SHP77 (cell line): ENCODE measurements around the gene TCL1A.

Source experiments
- DNase-seq, 2 experiments: peaks; one replicate each; lab custom pipeline; 2025; lab: John Stamatoyannopoulos, UW

The TCL1A gene

GRCh38 chr14:95705518-95705917, 8.4 kb downstream of the TCL1A start:
- no peak for DNase-seq

GRCh38 chr14:95703805-95704204, 10.1 kb downstream of the TCL1A start:
- no peak for DNase-seq

DNA sequence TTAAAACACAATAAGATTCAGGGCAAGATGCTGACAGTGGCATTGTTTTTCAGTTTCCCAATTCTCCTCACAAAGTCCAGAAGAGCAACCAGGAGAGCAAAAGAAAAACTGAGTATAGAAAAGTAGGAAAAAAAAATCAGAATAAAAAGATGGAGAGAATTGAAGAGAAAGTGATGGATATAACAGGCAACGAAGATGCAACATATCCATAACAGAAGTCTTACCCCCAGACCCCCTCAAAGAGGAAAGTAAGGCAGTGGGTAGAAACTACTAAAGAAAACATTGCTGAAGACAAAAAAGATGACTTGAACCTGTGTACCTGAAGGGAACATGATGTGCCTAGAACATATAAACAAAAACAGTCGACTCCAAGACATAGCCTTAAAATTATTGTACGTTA, 10.6 kb downstream of the TCL1A start:
- no peak for DNase-seq

DNA sequence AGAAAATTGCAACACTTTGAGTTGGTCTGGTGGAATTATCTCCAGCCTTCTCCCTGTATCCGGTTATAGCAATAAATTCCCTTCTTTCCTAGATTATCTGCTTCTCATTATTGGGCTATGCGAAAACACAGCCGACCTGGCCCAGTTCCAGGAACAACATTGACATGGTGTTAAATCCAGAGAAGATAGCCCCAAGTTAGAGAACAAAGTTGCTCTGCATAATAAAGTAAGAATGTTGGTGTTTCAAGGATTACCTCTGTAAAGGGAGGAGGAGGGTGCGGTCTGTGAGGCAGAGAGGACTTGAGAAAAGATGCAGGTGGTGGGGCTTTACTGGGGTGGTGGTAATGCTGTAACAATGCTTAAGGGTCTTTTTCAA, 12.1 kb downstream of the TCL1A start:
- no peak for DNase-seq

GRCh38 chr14:95700221-95700976, 13.5 kb downstream of the TCL1A start:
- DNase-seq: no peak

DNA sequence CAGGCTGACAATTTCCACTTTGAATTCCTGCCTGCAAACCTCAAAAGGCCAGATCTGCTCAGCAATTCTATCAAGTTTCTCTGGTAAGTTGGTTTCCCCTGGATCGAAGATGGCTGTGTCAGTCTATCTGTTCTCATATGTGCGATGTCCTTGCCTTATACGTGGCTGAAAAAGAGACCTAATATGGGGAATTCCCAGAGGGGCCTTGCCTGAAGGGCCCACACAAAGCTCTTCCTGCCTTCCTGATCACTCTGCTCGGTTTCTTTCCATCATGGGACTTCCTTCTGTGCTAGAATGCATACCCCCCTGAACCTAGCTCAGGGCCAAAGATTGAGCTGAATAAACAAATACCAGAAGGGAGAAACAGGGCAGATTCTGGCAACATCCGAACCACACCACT, 14.5 kb downstream of the TCL1A start:
- no peak for DNase-seq

- no peak for DNase-seq
These were observed 15.6 kb downstream of the TCL1A start for GRCh38 chr14:95698287-95698686.

GRCh38 chr14:95697764-95698163, 16.2 kb downstream of the TCL1A start:
- no peak for DNase-seq

- no peak for DNase-seq
These were observed 17.2 kb downstream of the TCL1A start for GRCh38 chr14:95696741-95697140.

DNA sequence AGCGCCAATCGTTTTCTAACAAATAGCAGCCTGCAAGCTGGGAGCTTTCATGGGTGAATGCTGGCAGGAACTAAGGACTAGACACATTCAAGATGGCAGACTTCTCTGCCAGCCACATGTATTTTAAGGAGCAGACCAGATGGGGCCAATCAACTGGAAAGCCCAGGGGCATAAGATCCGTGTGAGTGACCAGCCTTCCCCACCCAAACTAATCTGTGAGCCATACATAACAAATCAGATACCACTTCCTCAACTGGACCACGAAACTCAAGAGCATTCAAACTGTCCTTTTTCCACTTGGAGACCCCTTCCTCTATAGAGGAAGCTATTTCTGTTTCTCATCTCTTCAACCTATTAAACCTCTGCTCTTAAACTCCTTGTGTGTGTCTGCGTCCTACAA, 18.0 kb downstream of the TCL1A start:
- no peak for DNase-seq

- DNase-seq: no peak
These were observed 18.9 kb downstream of the TCL1A start for GRCh38 chr14:95695051-95695450.

DNA sequence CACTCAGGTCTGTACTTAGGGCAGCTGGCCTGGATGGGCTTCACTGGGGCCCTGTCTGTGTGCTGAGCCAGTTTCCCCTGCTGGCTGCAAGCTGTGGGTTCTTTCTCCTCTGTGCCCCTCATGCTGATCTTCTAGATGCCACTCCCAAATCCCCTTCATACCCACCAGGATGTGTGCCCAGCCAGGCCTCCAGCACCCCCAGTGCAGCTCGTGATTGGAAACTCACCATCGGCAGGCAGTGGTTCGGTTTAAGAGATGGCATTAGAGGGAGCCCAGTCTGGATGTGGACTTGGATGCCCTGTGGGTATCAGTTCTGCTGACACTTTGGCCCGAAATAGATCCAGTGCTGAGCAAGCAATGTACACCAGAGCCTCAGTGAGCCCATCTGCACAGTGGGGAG, 21.8 kb downstream of the TCL1A start:
- no peak for DNase-seq

DNA sequence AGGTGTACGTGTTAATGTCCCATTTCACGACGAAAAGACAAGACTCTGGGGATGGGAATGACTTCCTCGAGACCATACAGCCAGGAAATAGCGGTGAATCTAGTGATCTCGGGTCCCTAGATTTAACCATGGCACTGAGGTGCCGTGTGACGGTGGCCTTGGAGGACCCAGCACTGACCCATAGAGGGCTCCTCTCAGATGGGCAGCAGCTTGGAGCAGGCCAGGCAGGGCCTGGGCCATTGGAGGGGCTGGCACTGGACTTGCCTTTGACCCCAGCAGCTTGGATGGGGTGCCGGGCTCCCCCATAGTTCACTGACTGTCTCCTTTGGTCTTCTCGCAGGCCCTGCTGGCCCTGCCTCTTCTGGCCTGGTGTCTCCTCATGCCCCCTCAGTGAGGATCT, 22.3 kb downstream of the TCL1A start:
- DNase-seq: no peak

GRCh38 chr14:95690815-95691214, 23.1 kb downstream of the TCL1A start:
- DNase-seq: no peak

DNA sequence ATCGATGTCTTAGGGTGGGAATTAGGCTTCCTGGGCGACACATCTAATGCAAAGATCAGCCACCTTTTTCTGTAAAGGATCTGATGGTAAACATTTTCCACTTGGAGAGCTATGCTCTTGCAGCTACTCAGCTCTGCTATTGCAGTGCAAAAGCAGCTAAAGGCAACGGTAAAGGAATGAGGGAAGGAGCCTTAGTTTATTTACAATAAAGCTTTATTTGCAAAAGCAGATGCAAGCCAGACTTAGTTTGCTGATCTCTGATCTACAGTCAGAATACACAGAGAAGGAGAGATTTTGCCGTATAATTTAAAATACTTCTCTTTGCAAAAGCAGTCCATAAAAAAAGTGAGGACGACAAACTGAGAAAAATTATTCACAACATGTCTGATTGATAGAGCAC, 24.5 kb downstream of the TCL1A start:
- no peak for DNase-seq

GRCh38 chr14:95686935-95687334, 27.0 kb downstream of the TCL1A start:
- no peak for DNase-seq

DNA sequence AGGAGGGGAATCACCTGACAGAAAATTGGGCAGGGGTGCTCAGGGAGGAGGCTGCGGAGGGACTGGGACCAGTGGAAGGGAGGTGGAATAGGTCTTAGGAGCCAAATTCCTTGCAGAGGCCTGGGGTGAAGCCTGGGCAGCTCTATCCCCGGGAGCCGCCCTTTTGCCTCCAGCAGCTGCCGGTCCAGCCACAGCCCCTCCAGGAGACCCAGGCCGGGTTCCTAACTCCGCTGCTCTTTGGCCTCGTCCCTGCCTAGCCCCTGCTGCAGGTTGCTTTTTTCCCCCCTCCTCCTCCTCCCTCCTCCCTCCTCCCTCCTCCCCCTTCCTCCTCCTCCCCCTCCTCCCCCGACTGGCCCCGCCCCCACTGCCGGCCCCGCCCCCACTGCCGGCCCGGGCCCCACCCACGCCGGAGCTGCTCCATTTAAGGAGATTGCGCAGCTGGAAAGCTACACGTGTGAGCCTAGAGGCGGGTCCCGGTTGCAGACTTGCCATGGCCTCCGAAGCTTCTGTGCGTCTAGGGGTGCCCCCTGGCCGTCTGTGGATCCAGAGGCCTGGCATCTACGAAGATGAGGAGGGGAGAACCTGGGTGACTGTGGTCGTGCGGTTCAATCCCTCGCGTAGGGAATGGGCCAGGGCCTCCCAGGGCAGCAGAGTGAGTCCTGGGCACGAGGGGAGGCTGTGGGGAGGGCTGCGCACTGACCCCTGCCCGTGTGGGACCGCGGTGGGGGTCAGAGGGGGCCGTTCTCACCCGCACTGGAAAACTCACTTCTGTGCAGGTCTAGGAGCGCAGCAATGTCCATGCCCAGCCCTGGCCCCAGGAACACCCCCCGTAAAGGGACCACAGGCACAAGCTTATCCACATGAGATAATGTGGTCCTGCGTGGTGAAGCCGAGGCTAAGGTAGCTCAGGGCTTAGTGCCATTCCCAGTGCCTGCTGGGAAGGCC, 27.7 kb downstream of the TCL1A start, which contains the start of gene TCL1B:
TSS of gene TCL1B (plus strand) at position 449 of the 945 bp plus-strand sequence. CDS start at position 491, 42 bp downstream.
- no peak for DNase-seq

DNA sequence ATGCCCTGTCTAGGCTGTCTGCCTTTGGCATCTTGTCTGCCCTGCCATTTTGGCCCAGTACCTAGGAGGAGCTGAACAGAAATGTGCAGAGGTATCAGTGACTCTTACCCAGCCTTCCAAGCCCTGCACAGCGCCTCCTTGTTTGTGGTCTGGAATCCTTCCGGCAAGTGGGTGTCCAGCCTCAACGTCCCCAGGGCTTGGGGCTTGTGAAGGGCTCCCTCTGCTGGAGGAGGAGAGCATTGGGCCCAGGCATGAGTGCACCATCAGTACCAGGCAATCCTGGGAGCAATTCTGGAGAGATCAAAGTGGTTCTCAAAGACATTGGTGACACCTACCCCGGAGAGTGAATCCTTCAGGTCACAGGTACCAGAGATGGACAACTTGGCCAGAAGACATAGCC, 30.1 kb downstream of the TCL1A start:
- no peak for DNase-seq

DNA sequence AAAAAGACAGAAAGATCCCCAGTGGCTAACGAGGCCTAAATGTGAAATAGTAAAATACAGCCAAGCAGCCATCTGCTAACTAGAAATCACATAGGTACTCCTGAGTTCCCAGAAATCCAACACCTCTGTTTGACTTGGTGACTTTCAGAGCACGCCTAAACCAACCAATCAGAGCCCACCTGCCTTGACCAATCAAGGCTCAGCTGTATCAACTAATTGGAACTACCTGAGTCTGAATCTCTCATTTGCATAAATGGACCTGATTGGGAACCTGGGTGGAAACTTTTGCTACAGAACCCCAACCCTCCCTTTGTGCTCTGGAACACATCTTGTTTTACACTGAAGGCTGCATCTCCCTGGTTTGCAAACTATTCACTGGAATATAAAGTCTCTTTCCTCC, 32.8 kb downstream of the TCL1A start:
- no peak for DNase-seq

DNA sequence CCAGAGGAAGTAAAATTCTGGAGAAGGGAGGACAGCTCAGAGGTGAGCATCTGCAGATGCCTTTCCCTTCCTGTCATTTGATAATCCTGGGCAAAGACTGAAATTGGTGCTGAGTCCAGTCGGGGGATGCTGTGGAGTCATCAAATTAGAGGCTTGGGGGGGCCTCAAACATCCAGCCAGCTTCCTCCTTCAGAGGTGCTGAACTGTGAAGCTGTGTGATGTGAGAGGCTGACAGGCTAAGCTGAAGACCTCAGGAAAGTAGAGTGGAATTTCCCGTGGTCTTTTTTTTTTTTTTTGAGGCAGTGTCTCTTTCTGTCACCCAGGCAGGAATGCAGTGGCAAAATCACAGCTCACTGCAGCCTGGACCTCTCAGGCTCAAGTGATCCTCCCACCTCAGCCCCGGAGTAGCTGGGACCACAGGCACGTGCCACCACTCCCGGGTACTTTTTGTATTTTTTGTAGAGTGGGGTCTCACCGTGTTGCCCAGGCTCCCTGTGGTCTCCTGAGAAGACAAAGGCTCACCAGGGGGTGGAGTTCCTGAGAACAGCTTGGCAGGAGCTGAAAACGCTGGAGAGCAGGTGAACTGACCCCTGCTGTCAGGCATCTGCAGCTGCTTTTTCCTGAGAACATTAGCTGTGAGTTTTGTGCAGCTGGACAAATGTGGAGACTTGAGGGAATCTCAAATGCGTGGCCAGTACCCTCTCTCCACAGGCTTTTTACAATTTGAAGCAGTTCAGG, 33.8 kb downstream of the TCL1A start:
- peak in 1 of 2 experiments; percentile 16 for DNase-seq

DNA sequence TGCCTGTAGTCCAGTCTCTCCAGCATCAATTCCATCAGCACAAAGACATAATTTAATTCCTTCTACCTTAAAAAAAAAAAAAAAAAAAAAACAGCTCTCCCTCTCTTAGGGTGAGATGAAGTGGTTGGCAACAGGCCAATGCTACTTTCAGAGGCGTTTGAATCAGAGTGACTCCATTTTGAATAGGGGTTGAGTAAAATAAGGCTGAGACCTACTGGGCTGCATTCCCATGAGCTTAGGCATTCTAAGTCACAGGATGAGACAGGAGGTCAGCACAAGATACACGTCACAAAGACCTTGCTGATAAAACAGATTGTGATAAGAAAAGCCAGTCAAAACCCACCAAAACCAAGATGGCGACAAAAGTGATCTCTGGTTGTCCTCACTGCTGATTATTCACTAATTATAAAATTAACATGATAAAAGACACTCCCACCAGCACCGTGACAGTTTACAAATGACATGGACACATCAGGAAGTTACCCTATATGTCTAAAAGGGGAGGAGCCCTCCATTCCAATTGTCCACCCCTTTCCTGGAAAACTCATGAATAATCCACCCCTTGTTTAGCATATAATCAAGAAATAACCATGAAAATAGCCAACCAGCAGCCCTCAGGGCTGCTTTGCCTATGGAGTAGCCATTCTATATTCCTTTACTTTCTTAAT, 34.6 kb downstream of the TCL1A start:
- no peak for DNase-seq
